ES-I3 (cell line): Measurements from ENCODE around the gene PPIL1.

ENCODE experiments used
- H3K36me3 ChIP-seq: 2 replicates; pipeline ENCODE4 v1.6.1; 2013; ENCODE audit warnings: mild to moderate bottlenecking, low read length, control low read depth, moderate library complexity; ENCODE audit not compliant: insufficient read depth
- H3K4me1 ChIP-seq: 2 replicates; pipeline ENCODE4 v1.6.1; 2013; ENCODE audit warnings: mild to moderate bottlenecking, control low read depth, low read length; ENCODE audit not compliant: insufficient read depth
- H3K9ac ChIP-seq: 2 replicates; pipeline ENCODE4 v1.6.1; 2013; ENCODE audit warnings: low read depth, mild to moderate bottlenecking, low read length, moderate library complexity
- H3K9me3 ChIP-seq: 2 replicates; pipeline ENCODE4 v1.6.1; 2013; ENCODE audit warnings: mild to moderate bottlenecking, low read length, moderate library complexity; ENCODE audit not compliant: control insufficient read depth, insufficient read depth

Gene PPIL1

GRCh38 chr6:36873612-36874442 is 776 bp downstream of the PPIL1 start:
- H3K4me1 ChIP-seq: peaks cover 8% of the 10 kb centered on the region; the same call in 1 of the 2 replicates
- no peaks in the 10 kb centered on the region for H3K36me3 ChIP-seq
- H3K9ac ChIP-seq: peak overlapping the region; percentile 92
- H3K9me3 ChIP-seq: no peaks in the 10 kb centered on the region

- no peaks in the 10 kb centered on the region for H3K9me3 ChIP-seq
- no peaks in the 10 kb centered on the region for H3K36me3 ChIP-seq
- peaks cover 8% of the 10 kb centered on the region; the same call in 1 of the 2 replicates for H3K4me1 ChIP-seq
- H3K9ac ChIP-seq: no peak overlapping the region
Measured at GRCh38 chr6:36873115-36873514, 1.5 kb downstream of the PPIL1 start.

- Histone ChIP-seq H3K36me3 (0 out of 2 replicates have a peak, but pooled peaks cover 2% of the 10 kb centered on the region), H3K4me1 (peaks cover 8% of the 10 kb centered on the region; the same call in 1 of the 2 replicates), H3K9me3 (no peaks in the 10 kb centered on the region), H3K9ac (no peak overlapping the region)
Measured at GRCh38 chr6:36871686-36872085, 2.9 kb downstream of the PPIL1 start.

DNA sequence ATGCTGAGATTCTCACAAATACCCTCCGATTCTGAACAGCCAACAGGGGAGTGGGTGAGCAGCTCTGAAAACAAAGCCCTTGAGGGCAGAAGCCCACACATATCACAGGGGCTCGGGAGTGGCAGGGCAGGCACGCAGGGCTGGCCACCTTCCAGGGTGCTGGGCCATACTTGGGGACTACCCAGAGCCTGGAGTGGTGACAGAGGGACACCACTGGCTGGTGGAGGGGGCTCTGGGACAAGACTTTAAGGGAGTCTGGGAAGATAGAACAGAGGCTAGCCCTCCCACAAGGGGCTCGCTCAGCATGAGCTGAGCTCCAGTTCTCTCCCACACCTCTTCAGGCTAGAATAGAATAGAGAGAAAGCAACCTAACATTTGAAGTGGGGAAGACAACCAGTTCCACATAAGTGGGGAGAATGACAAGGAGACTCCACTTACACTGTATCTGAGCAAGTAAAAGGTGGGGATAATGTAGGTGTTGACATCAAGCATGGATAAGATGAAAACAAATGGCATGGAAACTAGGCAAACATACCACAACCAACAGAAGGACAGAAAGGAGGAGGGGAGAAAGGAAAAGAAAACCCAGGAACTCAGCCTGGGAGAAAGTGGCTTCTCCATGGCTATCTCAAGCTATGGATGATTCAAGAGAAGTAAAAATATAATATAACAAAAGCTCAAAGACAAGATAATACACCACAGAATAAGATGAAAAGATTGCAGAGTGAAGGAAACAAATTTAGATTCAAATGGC is 7.0 kb downstream of the PPIL1 start:
- Histone ChIP-seq H3K9me3 (no peaks in the 10 kb centered on the region), H3K36me3 (peaks cover 4% of the 10 kb centered on the region; the same call in 1 of the 2 replicates), H3K4me1 (no peaks in the 10 kb centered on the region), H3K9ac (no peak overlapping the region)

DNA sequence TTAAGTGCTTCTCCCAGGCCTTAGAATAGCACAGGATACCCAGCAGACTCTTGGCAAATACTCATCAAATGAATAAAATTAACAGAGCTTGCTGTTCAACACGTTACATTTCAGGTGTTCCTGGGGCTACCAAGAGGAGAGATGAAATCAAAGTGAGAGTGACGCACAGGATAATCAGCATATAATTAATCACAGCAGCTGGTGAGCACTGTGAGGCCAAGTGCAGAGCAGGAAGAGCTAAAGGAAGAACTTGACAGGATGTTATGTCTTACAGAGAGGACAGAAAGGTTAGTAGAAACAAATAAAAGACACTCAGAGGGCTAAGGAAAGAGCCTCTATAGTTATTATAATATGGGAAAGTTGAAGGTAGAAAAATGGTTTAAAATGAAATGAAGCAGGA is 8.8 kb downstream of the PPIL1 start:
- Histone ChIP-seq H3K9ac (no peak overlapping the region), H3K36me3 (peaks cover 4% of the 10 kb centered on the region; the same call in 1 of the 2 replicates), H3K9me3 (no peaks in the 10 kb centered on the region), H3K4me1 (no peaks in the 10 kb centered on the region)

DNA sequence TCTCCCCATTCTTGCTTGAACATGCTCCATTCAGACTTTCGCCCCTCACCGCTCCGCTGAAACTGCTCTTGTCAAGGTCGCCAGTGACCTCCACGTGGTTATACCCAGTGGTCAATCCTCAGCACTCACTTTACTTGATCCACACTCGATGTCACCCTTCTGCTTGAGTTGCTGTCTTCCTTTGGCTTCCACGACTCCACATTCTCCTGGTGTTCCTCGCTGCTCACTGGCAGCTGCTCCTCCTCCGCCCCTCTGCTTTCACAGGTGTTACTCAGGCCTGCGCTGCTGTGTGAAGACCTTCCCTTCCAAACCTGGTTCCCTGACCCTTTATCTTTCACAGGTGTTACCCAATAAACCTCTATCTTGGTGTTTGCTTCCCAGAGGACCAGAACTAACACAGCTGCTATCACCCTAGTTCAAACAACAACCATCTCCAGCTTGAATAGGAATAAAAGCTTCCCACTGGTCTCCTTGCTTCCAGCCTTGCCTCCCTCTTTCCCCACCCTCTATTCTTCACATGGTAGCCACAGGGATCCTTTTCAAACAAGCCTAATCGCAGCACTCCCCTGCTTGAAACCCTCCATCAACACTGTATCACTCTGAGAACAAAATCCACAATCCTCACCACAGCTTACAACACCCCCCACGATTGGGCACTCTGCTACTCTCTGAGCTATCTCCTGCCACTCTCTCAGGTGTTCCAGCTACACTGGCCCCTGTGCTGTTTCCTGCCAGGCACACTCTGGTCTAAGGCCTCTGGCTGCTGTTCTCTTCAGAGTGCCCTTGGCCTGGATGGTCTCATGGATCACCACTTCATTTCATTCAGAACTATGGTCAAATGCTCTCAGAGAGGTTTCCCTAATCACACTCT is 10.7 kb downstream of the PPIL1 start:
- Histone ChIP-seq H3K4me1 (peaks cover under 1% of the 10 kb centered on the region), H3K9me3 (no peaks in the 10 kb centered on the region), H3K9ac (no peak overlapping the region), H3K36me3 (peaks cover 4% of the 10 kb centered on the region; the same call in 1 of the 2 replicates)

- Histone ChIP-seq H3K9ac (no peak overlapping the region), H3K9me3 (no peaks in the 10 kb centered on the region), H3K36me3 (peaks cover 4% of the 10 kb centered on the region; the same call in 1 of the 2 replicates)
Measured at GRCh38 chr6:36862848-36863382, 11.7 kb downstream of the PPIL1 start.

DNA sequence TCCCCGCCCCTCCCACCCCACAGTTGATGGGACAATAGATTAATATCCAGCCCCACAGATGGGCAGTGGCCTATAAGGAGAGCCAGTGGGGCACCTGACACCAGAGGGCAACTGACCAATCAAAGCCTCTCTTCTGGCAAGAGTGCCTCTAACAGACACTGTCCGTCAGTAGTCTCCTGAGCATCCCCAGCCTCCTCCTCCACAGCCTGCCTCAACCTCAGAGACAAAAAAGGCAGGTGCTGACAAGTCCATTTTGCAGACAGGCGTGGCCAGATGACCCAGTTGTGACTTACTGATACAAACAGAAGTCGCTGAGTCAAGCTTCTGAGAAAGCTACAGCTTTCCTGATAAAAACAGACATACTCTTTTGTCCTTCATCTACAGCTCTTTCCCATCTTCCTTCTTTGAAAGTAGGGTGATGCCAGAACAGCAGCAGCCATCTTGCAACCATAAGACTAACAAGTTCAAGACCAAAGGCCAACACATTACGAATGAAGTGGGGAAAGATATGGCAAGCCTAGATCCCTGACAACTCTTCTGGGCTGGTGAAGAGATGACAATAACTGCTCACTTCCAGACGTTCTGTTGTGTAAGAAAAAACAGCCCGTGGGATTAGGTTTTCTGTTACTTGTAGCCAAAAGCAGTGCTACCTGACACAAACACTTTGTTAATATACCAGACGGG is 12.3 kb downstream of the PPIL1 start:
- Histone ChIP-seq H3K9me3 (no peaks in the 10 kb centered on the region), H3K4me1 (peaks cover 6% of the 10 kb centered on the region), H3K36me3 (peaks cover 4% of the 10 kb centered on the region; the same call in 1 of the 2 replicates), H3K9ac (no peak overlapping the region)

More at GRCh38 chr6:36862848-36863382, 11.7 kb downstream of the PPIL1 start:
- peaks cover 6% of the 10 kb centered on the region for H3K4me1 ChIP-seq

DNA sequence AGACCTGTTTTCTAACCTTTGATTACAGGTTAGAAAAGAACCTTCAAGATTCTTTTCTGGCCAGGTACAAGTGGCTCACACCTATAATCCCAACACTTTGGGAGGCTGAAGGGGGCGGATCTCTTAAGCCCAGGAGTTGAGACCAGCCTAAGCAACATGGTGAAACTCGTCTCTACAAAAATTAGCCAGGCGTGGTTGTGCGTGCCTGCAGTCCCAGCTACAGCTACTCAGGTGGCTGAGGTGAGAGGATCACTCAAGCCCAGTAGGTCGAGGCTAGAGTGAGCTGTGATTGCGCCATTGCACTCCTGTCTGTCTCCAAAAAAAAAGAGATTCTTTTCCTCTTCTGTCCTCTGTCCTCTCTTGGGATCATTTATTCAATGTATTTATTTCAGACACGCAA is 14.5 kb downstream of the PPIL1 start:
- Histone ChIP-seq H3K4me1 (peaks cover 6% of the 10 kb centered on the region), H3K9ac (no peak overlapping the region), H3K36me3 (peaks cover 13% of the 10 kb centered on the region; the same call in 1 of the 2 replicates), H3K9me3 (no peaks in the 10 kb centered on the region)

DNA sequence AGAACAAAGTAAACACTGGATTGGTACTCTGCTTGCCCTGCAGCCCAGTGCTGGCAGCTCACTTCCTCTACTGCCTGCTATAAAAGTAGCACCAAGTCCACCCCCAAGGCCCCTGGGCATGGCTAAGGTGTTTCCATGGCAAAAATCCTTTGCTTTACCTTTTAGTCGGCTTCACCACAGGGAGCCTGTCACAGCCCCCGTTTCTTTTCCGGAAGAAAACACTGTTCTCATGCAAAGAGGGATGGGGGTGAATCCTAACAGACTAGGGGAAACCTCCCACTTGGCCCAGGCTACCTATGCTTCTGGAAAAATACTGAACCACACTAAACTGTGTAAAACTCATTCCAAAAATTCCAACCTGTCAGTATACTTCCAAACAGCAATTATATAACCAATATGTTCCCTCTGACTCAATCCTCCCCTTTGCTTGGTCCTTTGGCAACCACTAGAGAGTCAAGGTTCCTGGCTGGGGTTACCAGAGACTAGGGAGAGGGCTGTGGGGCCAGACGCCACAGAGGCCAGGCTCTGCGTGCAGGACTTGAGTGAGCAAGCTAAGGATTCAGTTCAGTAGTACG is 16.1 kb downstream of the PPIL1 start:
- Histone ChIP-seq H3K4me1 (peaks cover 6% of the 10 kb centered on the region), H3K36me3 (peaks cover 14% of the 10 kb centered on the region; the same call in 1 of the 2 replicates), H3K9ac (no peak overlapping the region), H3K9me3 (no peaks in the 10 kb centered on the region)

DNA sequence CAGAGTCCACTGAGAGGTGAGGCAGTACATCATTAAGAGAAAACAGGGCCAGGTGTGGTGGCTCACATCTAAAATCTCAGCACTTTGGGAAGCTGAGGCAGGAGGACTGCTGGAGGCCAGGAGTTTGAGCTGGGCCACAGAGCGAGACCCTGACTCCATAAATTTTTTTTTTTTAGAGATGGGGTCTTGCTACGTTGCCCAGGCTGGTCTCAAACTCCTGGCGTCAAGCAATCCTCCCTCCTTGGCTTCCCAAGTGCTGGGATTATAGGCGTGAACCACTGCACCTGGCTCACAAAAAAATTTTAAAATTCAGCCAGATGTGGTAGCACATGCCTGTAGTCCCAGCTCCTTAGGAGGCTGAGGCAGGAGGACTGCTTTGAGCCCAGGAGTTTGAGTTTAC is 17.3 kb downstream of the PPIL1 start:
- H3K4me1 ChIP-seq: peaks cover 6% of the 10 kb centered on the region
- no peaks in the 10 kb centered on the region for H3K9me3 ChIP-seq
- H3K36me3 ChIP-seq: peaks cover 14% of the 10 kb centered on the region; the same call in 1 of the 2 replicates
- H3K9ac ChIP-seq: no peak overlapping the region

GRCh38 chr6:36856277-36856676 is 18.3 kb downstream of the PPIL1 start:
- no peaks in the 10 kb centered on the region for H3K9me3 ChIP-seq
- no peak overlapping the region for H3K9ac ChIP-seq
- peaks cover 14% of the 10 kb centered on the region; the same call in 1 of the 2 replicates for H3K36me3 ChIP-seq
- peaks cover 9% of the 10 kb centered on the region for H3K4me1 ChIP-seq

DNA sequence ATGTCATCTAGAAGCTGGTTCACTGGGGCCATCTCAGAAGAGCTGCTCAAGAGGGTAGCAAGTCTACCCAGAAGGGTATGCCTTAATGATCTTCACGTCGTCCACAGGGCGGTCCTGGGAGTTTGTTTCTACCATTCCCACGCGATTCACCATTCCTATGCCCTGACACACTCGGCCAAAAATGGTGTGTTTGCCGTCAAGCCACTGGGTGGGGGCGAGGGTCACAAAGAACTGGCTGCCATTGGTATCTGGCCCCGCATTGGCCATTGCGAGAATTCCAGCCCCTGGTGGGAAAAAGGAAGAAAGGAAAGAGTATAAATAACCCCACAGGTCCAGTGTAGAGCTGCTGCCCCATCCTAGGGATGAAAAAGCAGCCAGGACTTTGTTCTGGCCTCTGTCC is 18.9 kb downstream of the PPIL1 start:
- H3K36me3 ChIP-seq: peaks cover 14% of the 10 kb centered on the region; the same call in 1 of the 2 replicates

More for the DNA sequence above, 18.9 kb downstream of the PPIL1 start:
- Histone ChIP-seq H3K4me1 (peaks cover 10% of the 10 kb centered on the region), H3K9ac (no peak overlapping the region), H3K9me3 (no peaks in the 10 kb centered on the region)
